ENCODE results near the gene DPYSL3. TPM values are rescaled to one million over a fixed set of nuclear protein-coding genes. Genes with fewer than 3 reads are reported as not detected.

DPYSL3 gene
- total RNA-seq, 1 donor from 2014 or later: 56.0 TPM

DNA sequence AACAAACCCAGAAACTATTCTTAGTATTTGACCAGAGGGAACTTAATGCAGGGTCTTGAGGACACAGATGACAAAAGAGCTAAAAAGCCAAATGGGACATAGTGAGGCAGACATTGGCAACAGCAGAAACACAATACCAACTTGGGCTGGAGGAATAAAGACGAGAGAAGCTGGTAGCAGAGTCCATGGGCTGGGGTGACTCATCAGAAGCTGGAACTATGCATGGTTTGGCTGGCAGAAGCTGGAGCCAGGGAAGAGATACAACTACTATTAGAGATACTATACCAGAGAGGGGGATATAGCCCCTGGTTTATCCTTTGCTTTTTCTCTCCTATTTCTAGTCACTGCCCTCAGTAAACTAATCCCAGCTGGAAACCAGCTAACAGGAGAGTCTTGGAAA lies 29.2 kb upstream of the DPYSL3 start:
- Mint-ChIP-seq H3K9me3 (ENCODE audit: low read depth) (no peaks in the 10 kb centered on the region), H3K4me3 (ENCODE audit: low read depth) (no peak overlapping the region)
- DNase-seq (ENCODE audit: low spot score, unreplicated experiment): no peak

DNA sequence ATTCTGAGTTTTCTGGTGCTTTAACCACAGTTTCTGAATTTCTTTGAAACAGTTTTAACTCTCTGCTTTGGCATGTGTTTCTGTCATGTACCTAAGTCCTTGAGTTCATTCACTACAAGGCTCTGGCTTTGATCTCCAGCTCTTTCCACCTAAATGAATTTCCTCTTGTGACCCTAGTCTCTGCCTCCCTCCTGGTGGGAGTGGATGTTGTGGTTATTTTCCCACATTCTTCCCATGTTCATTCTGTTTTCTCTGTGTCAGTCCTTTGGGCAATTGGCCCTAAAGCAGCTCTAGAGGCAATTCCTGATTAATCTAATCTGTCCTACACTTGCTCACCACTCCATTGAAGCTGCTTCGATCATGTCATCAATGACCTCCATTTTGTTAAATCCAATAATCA lies 28.4 kb upstream of the DPYSL3 start:
- TF ChIP-seq, protein P1, sequence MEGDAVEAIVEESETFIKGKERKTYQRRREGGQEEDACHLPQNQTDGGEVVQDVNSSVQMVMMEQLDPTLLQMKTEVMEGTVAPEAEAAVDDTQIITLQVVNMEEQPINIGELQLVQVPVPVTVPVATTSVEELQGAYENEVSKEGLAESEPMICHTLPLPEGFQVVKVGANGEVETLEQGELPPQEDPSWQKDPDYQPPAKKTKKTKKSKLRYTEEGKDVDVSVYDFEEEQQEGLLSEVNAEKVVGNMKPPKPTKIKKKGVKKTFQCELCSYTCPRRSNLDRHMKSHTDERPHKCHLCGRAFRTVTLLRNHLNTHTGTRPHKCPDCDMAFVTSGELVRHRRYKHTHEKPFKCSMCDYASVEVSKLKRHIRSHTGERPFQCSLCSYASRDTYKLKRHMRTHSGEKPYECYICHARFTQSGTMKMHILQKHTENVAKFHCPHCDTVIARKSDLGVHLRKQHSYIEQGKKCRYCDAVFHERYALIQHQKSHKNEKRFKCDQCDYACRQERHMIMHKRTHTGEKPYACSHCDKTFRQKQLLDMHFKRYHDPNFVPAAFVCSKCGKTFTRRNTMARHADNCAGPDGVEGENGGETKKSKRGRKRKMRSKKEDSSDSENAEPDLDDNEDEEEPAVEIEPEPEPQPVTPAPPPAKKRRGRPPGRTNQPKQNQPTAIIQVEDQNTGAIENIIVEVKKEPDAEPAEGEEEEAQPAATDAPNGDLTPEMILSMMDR (IDR thresholded peaks at IDR 0.05; ENCODE audit: unreplicated experiment): no peak
- H3K4me3 Mint-ChIP-seq (ENCODE audit: low read depth): no peak overlapping the region
- H3K36me3 Mint-ChIP-seq (ENCODE audit: insufficient read depth): no peaks in the 10 kb centered on the region
- peaks cover 3% of the 10 kb centered on the region for H3K4me1 Mint-ChIP-seq (ENCODE audit: low read depth)
- no peak for DNase-seq (ENCODE audit: low spot score, unreplicated experiment)
- H3K27ac Mint-ChIP-seq: no peak overlapping the region
- no peaks in the 10 kb centered on the region for H3K27me3 Mint-ChIP-seq
- no peaks in the 10 kb centered on the region for H3K9me3 Mint-ChIP-seq (ENCODE audit: low read depth)

More for the DNA sequence above, 29.2 kb upstream of the DPYSL3 start:
- Mint-ChIP-seq H3K27ac (no peak overlapping the region), H3K27me3 (no peaks in the 10 kb centered on the region), H3K4me1 (ENCODE audit: low read depth) (peaks cover 3% of the 10 kb centered on the region), H3K36me3 (ENCODE audit: insufficient read depth) (no peaks in the 10 kb centered on the region)
- TF ChIP-seq, protein P1 (IDR thresholded peaks at IDR 0.05; ENCODE audit: unreplicated experiment): no peak

DNA sequence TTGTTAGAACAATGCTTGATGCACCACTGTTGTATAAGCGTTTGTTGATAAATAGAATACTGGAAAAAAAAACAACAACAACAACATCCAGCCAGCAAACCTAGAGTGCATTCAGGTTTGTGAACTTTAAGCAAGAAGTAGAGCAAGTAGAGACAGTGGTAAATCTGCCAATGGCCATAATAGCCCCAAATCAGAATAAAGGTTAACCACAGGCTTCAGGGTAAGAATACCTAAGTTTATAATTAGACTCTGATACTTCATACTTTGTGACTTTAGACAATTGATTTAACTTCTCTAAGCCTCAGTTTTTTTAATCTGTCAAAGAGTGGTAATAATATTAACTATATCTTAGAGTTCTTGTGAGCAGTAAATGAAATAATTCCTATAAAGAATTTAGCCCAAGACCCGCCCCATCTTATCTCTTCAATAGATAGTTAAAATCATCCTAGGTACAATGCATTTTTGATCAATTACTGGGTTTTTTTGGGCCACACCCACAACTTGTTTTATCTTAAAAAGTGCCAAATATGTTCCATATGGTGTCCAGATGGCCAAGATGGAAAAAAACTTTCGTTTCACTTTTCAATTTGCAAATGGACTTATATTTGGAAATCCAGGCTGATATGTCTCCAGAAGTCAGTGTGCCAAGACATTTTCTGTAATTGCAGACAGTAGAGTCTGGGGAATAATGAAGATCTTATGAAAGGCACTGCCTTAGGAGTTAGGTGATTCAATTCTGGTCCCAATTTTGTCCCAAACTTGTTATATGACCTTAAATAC lies 24.5 kb upstream of the DPYSL3 start:
- Mint-ChIP-seq H3K4me1 (ENCODE audit: low read depth) (peaks cover 3% of the 10 kb centered on the region), H3K36me3 (ENCODE audit: insufficient read depth) (no peaks in the 10 kb centered on the region), H3K27ac (no peak overlapping the region), H3K9me3 (ENCODE audit: low read depth) (no peaks in the 10 kb centered on the region), H3K27me3 (no peaks in the 10 kb centered on the region), H3K4me3 (ENCODE audit: low read depth) (no peak overlapping the region)
- TF ChIP-seq, protein P1 (IDR thresholded peaks at IDR 0.05; ENCODE audit: unreplicated experiment): no peak
- no peak for DNase-seq (ENCODE audit: low spot score, unreplicated experiment)

DNA sequence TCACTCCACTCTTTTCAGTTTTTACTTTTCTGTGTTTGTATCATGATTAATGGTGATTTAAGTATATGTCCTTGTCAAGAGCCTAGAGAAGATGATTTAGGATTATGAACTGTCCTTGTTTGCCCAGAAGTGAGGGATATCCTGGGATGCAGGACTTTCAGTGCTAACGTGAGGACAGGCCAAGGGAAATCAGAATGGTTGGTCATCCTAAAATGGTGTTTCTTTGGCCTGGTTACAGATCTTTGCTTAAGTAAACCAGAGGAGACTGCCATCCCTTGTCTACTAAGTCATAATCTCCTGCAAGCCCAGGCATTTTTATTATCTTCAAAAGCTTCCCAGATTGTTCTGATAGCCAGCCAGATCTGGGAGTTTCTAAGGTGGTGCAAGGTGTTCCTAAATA lies 22.3 kb upstream of the DPYSL3 start:
- no peaks in the 10 kb centered on the region for H3K27me3 Mint-ChIP-seq
- no peak for DNase-seq (ENCODE audit: low spot score, unreplicated experiment)
- H3K4me3 Mint-ChIP-seq (ENCODE audit: low read depth): no peak overlapping the region
- TF ChIP-seq, protein P1 (IDR thresholded peaks at IDR 0.05; ENCODE audit: unreplicated experiment): no peak
- no peaks in the 10 kb centered on the region for H3K36me3 Mint-ChIP-seq (ENCODE audit: insufficient read depth)
- H3K4me1 Mint-ChIP-seq (ENCODE audit: low read depth): peaks cover 3% of the 10 kb centered on the region
- no peaks in the 10 kb centered on the region for H3K9me3 Mint-ChIP-seq (ENCODE audit: low read depth)
- no peak overlapping the region for H3K27ac Mint-ChIP-seq

DNA sequence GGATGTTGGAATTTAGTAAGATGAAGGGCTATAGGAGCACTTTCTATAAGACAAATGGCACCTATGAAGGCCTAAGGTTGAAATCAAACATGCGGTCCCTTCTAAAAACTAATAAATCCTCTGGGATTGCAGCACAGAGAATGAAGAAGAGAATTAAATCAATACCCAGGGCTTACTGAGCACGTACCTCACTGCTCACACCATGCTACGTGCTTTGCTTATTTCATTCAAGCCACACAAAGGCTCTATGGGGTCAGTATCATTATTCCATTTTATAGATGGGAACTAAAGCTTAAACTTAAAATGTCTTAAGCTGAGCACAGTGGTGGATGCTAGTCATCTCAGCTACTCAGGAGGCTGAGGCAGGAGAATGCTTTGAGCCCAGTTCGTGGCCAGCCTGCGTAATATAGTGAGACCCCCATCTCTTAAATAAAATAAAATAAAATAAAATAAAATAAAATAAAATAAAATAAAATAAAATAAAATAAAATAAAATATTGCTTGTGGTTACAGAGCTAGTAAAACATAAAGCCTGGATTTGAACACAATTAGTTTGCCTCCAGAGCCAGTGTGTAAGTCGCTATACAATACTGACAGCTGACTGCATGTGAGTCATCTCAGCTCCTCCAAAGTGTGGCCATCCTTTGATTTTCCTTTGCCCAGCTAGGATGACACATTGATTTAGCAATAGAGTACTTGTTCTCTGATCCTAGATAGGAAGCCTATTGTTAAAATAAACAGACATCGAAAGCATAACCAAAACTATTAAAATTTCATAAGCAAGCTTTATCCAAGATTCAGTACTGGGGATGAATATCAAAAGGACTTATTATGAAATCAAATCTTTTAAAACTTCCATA lies 20.9 kb upstream of the DPYSL3 start:
- TF ChIP-seq, protein P1 (IDR thresholded peaks at IDR 0.05; ENCODE audit: unreplicated experiment): no peak
- Mint-ChIP-seq H3K27me3 (no peaks in the 10 kb centered on the region), H3K9me3 (ENCODE audit: low read depth) (no peaks in the 10 kb centered on the region), H3K4me3 (ENCODE audit: low read depth) (no peak overlapping the region), H3K4me1 (ENCODE audit: low read depth) (no peaks in the 10 kb centered on the region), H3K36me3 (ENCODE audit: insufficient read depth) (no peaks in the 10 kb centered on the region), H3K27ac (no peak overlapping the region)
- DNase-seq (ENCODE audit: low spot score, unreplicated experiment): no peak
